HUES64 (cell line): Measurements from ENCODE around the gene MYRIP.

ENCODE experiments used
- H3K27ac ChIP-seq: 2 replicates; pipeline ENCODE4 v1.7.0; 2013; ENCODE audit warnings: low read depth, low read length, inconsistent platforms
- H3K27me3 ChIP-seq: 2 replicates; pipeline ENCODE4 v1.6.1; 2013; ENCODE audit warnings: mild to moderate bottlenecking, low read length; ENCODE audit not compliant: insufficient read depth
- H3K36me3 ChIP-seq: 2 replicates; pipeline ENCODE4 v1.6.1; 2013; ENCODE audit warnings: mild to moderate bottlenecking, low read length; ENCODE audit not compliant: insufficient read depth
- H3K4me1 ChIP-seq: 2 replicates; pipeline ENCODE4 v1.6.1; 2013; ENCODE audit warnings: mild to moderate bottlenecking, low read length, moderate library complexity; ENCODE audit not compliant: insufficient read depth
- H3K4me3 ChIP-seq: 2 replicates; pipeline ENCODE4 v1.5.1; 2013; ENCODE audit warnings: mild to moderate bottlenecking, low read length, moderate library complexity
- H3K9ac ChIP-seq: 2 replicates; pipeline ENCODE4 v1.6.1; 2013; ENCODE audit warnings: mild to moderate bottlenecking, low read depth, low read length
- H3K9me3 ChIP-seq: 2 replicates; pipeline ENCODE4 v1.6.1; 2013; ENCODE audit warnings: low read depth, low read length; ENCODE audit not compliant: insufficient read depth
- WGBS: fragments of 150-250, 120-280 bp; methylation state at CpG from one replicate; pipeline ENCODE4 v1.1.7; 2013; ENCODE audit warnings: missing lambda C conversion rate; 5-methylcytosine and 5-hydroxymethylcytosine counted together

The MYRIP gene

GRCh38 chr3:40042752-40043443 lies 233.5 kb downstream of the MYRIP start:
- H3K36me3 ChIP-seq = no peaks in the 10 kb centered on the region
- no peak overlapping the region for H3K4me3 ChIP-seq
- H3K27ac ChIP-seq = no peak overlapping the region
- peaks cover 7% of the 10 kb centered on the region for H3K4me1 ChIP-seq
- no peaks in the 10 kb centered on the region for H3K27me3 ChIP-seq
- H3K9ac ChIP-seq = no peak overlapping the region
- H3K9me3 ChIP-seq = no peaks in the 10 kb centered on the region
- WGBS = 90% methylated on average over 3 of the region's 4 CpGs

- Histone ChIP-seq H3K4me1 (peaks cover 7% of the 10 kb centered on the region), H3K27me3 (no peaks in the 10 kb centered on the region), H3K9ac (no peak overlapping the region), H3K27ac (no peak overlapping the region), H3K4me3 (no peak overlapping the region), H3K9me3 (no peaks in the 10 kb centered on the region), H3K36me3 (no peaks in the 10 kb centered on the region)
- whole genome bisulfite sequencing = 89% methylated on average over 1 of the region's 1 CpG
These were observed 234.0 kb downstream of the MYRIP start for GRCh38 chr3:40043444-40043755.

GRCh38 chr3:40044487-40044886 lies 235.1 kb downstream of the MYRIP start:
- no peak overlapping the region for H3K9ac ChIP-seq
- H3K9me3 ChIP-seq = no peaks in the 10 kb centered on the region
- H3K36me3 ChIP-seq = no peaks in the 10 kb centered on the region
- H3K4me1 ChIP-seq = peaks cover 7% of the 10 kb centered on the region
- no peak overlapping the region for H3K4me3 ChIP-seq
- H3K27me3 ChIP-seq = no peaks in the 10 kb centered on the region
- H3K27ac ChIP-seq = no peak overlapping the region
- 94% methylated on average over 5 of the region's 5 CpGs for WGBS

- Histone ChIP-seq H3K36me3 (no peaks in the 10 kb centered on the region), H3K9ac (no peak overlapping the region), H3K4me3 (no peak overlapping the region), H3K9me3 (no peaks in the 10 kb centered on the region), H3K27me3 (no peaks in the 10 kb centered on the region), H3K27ac (no peak overlapping the region), H3K4me1 (peaks cover 7% of the 10 kb centered on the region)
- 92% methylated on average over 2 of the region's 2 CpGs for WGBS
These were observed 235.6 kb downstream of the MYRIP start for GRCh38 chr3:40045051-40045450.

- H3K4me3 ChIP-seq = no peak overlapping the region
- H3K4me1 ChIP-seq = peaks cover 7% of the 10 kb centered on the region
- no peak overlapping the region for H3K27ac ChIP-seq
- H3K36me3 ChIP-seq = no peaks in the 10 kb centered on the region
- H3K9me3 ChIP-seq = no peaks in the 10 kb centered on the region
- no peaks in the 10 kb centered on the region for H3K27me3 ChIP-seq
- H3K9ac ChIP-seq = no peak overlapping the region
- WGBS = 96% methylated on average over 4 of the region's 4 CpGs
These were observed 236.7 kb downstream of the MYRIP start for GRCh38 chr3:40046149-40046548.

GRCh38 chr3:40047406-40047805 lies 238.0 kb downstream of the MYRIP start:
- no peaks in the 10 kb centered on the region for H3K36me3 ChIP-seq
- no peaks in the 10 kb centered on the region for H3K27me3 ChIP-seq
- H3K9me3 ChIP-seq = no peaks in the 10 kb centered on the region
- H3K4me1 ChIP-seq = peaks cover 7% of the 10 kb centered on the region
- H3K9ac ChIP-seq = no peak overlapping the region
- WGBS = 96% methylated on average over 2 of the region's 2 CpGs
- no peak overlapping the region for H3K4me3 ChIP-seq
- H3K27ac ChIP-seq = no peak overlapping the region

- Histone ChIP-seq H3K27ac (no peak overlapping the region), H3K9me3 (no peaks in the 10 kb centered on the region), H3K4me1 (no peaks in the 10 kb centered on the region), H3K36me3 (no peaks in the 10 kb centered on the region), H3K4me3 (no peak overlapping the region), H3K27me3 (no peaks in the 10 kb centered on the region), H3K9ac (no peak overlapping the region)
- 97% methylated on average over 1 of the region's 1 CpG for WGBS
These were observed 244.3 kb downstream of the MYRIP start for GRCh38 chr3:40053663-40054062.

GRCh38 chr3:40054568-40055222 lies 245.3 kb downstream of the MYRIP start:
- no peaks in the 10 kb centered on the region for H3K4me1 ChIP-seq
- WGBS = 98% methylated on average over 3 of the region's 3 CpGs
- H3K27ac ChIP-seq = no peak overlapping the region
- H3K27me3 ChIP-seq = no peaks in the 10 kb centered on the region
- no peak overlapping the region for H3K4me3 ChIP-seq
- no peak overlapping the region for H3K9ac ChIP-seq
- no peaks in the 10 kb centered on the region for H3K9me3 ChIP-seq
- H3K36me3 ChIP-seq = no peaks in the 10 kb centered on the region

- no peaks in the 10 kb centered on the region for H3K9me3 ChIP-seq
- WGBS = 87% methylated on average over 1 of the region's 1 CpG
- no peaks in the 10 kb centered on the region for H3K27me3 ChIP-seq
- no peaks in the 10 kb centered on the region for H3K4me1 ChIP-seq
- H3K4me3 ChIP-seq = no peak overlapping the region
- no peak overlapping the region for H3K27ac ChIP-seq
- H3K9ac ChIP-seq = no peak overlapping the region
- no peaks in the 10 kb centered on the region for H3K36me3 ChIP-seq
These were observed 246.0 kb downstream of the MYRIP start for GRCh38 chr3:40055361-40055760.

GRCh38 chr3:40055956-40056355 lies 246.5 kb downstream of the MYRIP start:
- H3K9ac ChIP-seq = no peak overlapping the region
- 98% methylated on average over 2 of the region's 3 CpGs for WGBS
- H3K4me3 ChIP-seq = no peak overlapping the region
- no peaks in the 10 kb centered on the region for H3K36me3 ChIP-seq
- H3K4me1 ChIP-seq = no peaks in the 10 kb centered on the region
- H3K9me3 ChIP-seq = no peaks in the 10 kb centered on the region
- no peak overlapping the region for H3K27ac ChIP-seq
- H3K27me3 ChIP-seq = no peaks in the 10 kb centered on the region

- no peaks in the 10 kb centered on the region for H3K27me3 ChIP-seq
- no peak overlapping the region for H3K9ac ChIP-seq
- H3K9me3 ChIP-seq = no peaks in the 10 kb centered on the region
- no peaks in the 10 kb centered on the region for H3K4me1 ChIP-seq
- no peak overlapping the region for H3K4me3 ChIP-seq
- H3K36me3 ChIP-seq = no peaks in the 10 kb centered on the region
- 94% methylated on average over 2 of the region's 2 CpGs for WGBS
- H3K27ac ChIP-seq = no peak overlapping the region
These were observed 247.7 kb downstream of the MYRIP start for GRCh38 chr3:40057077-40057476.

- Histone ChIP-seq H3K36me3 (no peaks in the 10 kb centered on the region), H3K9me3 (no peaks in the 10 kb centered on the region), H3K4me1 (no peaks in the 10 kb centered on the region), H3K27ac (no peak overlapping the region), H3K9ac (no peak overlapping the region), H3K4me3 (no peak overlapping the region), H3K27me3 (no peaks in the 10 kb centered on the region)
- no CpG with 5 or more reads among the region's 1 CpG for WGBS
These were observed 248.4 kb downstream of the MYRIP start for GRCh38 chr3:40057786-40058185.
